T-helper 17 cell (primary cell): ENCODE data around the gene SLC6A8. TPM values are rescaled to one million over a fixed set of nuclear protein-coding genes. Genes with fewer than 3 reads are reported as not detected.

Experiments
- ATAC-seq: fragments of 150-1000 bp; cut with Tn5 transposase; 2 replicates; pipeline ENCODE4 v1.10.0; 2021; ENCODE audit warnings: mild to moderate bottlenecking, moderate library complexity
- DNase-seq, 3 donors: peaks; one replicate each; pipeline versions ENCODE4 v3.0.0 to v3.0.0-alpha.2; 2020 to 2021
- H3K9me3 ChIP-seq: one replicate; pipeline ENCODE4 v1.7.0; 2013; ENCODE audit warnings: low read length, mild to moderate bottlenecking; ENCODE audit not compliant: control insufficient read depth, poor library complexity, severe bottlenecking
- H3K27ac Mint-ChIP-seq: one replicate; pipeline ENCODE4 v1.8.0; 2022; ENCODE audit warnings: mild to moderate bottlenecking, moderate library complexity, mixed read lengths
- H3K27me3 Mint-ChIP-seq: one replicate; pipeline ENCODE4 v1.8.0; 2022; ENCODE audit warnings: mixed read lengths
- H3K36me3 Mint-ChIP-seq: one replicate; pipeline ENCODE4 v1.8.0; 2022; ENCODE audit warnings: low read depth, mixed read lengths
- H3K4me1 Mint-ChIP-seq: one replicate; pipeline ENCODE4 v1.8.0; 2022; ENCODE audit warnings: mild to moderate bottlenecking, mixed read lengths
- H3K4me3 Mint-ChIP-seq: one replicate; pipeline ENCODE4 v1.8.0; 2022; ENCODE audit warnings: mild to moderate bottlenecking, moderate library complexity, mixed read lengths
- total RNA-seq, 4 donors: library from RNA in 2 of 4; stranded (reverse) in 2 of 4; gene quantifications; one replicate each; pipeline ENCODE4 v1.2.3 and lab custom pipeline; 2022 to 2026

Gene SLC6A8
- total RNA-seq, result 1 to 10 TPM; 3.4 to 4.4 TPM
- 1.7 to 7.4 reads per million in 2 donors for total RNA-seq (lab: John Stamatoyannopoulos, UW)

GRCh38 chrX:153687121-153688039 is at the start of gene SLC6A8:
SLC6A8 (plus strand) TSS chrX:153687926; CDS start chrX:153688575, 649 bp downstream.
- ATAC-seq (peak; percentile 44), DNase-seq (peak in 2 of 3 donors; percentile 18 to 29)
- peak within 1 kb of the TSS; percentile 81 for H3K4me3 Mint-ChIP-seq
- H3K4me1 Mint-ChIP-seq, result peaks cover 2% of the 10 kb centered on the region
- no peak within 1 kb of the TSS for H3K27ac Mint-ChIP-seq
- H3K36me3 Mint-ChIP-seq, result no peaks in the 10 kb centered on the region
- no peaks in the 10 kb centered on the region for H3K9me3 ChIP-seq
- H3K27me3 Mint-ChIP-seq, result no peaks in the 10 kb centered on the region

GRCh38 chrX:153638041-153638371 is 49.7 kb upstream of the SLC6A8 start:
- DNase-seq (no peak), ATAC-seq (no peak)
- Mint-ChIP-seq H3K27me3 (peaks cover 15% of the 10 kb centered on the region), H3K4me3 (no peak overlapping the region), H3K4me1 (peaks cover 11% of the 10 kb centered on the region), H3K27ac (no peak overlapping the region), H3K36me3 (no peaks in the 10 kb centered on the region)
- H3K9me3 ChIP-seq, result no peaks in the 10 kb centered on the region

DNA sequence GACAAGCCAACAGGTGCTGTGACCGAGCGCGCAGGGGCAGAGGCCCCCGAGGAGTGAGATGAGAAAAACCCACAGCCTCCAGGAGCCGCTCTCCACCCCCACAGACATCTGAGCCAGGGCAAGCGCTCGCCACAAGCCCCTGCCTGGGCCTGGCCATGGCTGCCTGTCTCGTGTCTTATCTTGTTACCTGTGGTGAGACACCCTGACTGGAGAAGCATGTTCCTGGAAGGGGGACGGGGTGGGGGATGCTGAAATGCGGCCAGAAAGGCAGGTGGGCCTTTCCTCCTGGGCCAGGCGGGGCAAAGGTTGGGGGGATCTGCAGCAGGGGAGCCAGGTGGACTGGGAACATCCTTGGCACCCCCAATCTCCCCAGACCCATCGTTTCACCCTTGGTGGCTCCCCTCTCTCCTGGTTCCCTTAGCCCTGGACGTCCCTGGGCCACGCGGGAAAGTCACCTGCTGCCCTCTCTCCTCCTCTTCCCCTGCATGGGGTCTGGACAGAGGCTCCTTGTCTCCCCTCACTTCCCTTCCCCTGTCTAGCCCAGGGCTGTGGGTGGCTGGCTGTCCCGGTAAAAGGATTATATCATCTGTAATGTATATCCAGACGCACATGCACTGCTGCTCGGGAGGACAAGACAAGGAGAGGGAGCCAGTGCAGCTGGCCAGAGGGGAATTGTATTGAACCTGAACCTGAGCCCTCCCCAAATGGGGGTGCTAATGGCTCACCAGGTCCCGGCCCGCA is 49.1 kb upstream of the SLC6A8 start:
- no peaks in the 10 kb centered on the region for H3K36me3 Mint-ChIP-seq
- H3K4me3 Mint-ChIP-seq, result no peak overlapping the region
- H3K27ac Mint-ChIP-seq, result no peak overlapping the region
- ATAC-seq (no peak), DNase-seq (no peak)
- no peaks in the 10 kb centered on the region for H3K9me3 ChIP-seq
- H3K27me3 Mint-ChIP-seq, result peaks cover 15% of the 10 kb centered on the region
- peaks cover 11% of the 10 kb centered on the region for H3K4me1 Mint-ChIP-seq

- Mint-ChIP-seq H3K4me1 (peaks cover 12% of the 10 kb centered on the region), H3K27ac (no peak overlapping the region), H3K27me3 (peaks cover 15% of the 10 kb centered on the region), H3K36me3 (no peaks in the 10 kb centered on the region), H3K4me3 (no peak overlapping the region)
- no peaks in the 10 kb centered on the region for H3K9me3 ChIP-seq
- DNase-seq (no peak), ATAC-seq (no peak)
Observed at GRCh38 chrX:153639177-153640044, 48.3 kb upstream of the SLC6A8 start.

DNA sequence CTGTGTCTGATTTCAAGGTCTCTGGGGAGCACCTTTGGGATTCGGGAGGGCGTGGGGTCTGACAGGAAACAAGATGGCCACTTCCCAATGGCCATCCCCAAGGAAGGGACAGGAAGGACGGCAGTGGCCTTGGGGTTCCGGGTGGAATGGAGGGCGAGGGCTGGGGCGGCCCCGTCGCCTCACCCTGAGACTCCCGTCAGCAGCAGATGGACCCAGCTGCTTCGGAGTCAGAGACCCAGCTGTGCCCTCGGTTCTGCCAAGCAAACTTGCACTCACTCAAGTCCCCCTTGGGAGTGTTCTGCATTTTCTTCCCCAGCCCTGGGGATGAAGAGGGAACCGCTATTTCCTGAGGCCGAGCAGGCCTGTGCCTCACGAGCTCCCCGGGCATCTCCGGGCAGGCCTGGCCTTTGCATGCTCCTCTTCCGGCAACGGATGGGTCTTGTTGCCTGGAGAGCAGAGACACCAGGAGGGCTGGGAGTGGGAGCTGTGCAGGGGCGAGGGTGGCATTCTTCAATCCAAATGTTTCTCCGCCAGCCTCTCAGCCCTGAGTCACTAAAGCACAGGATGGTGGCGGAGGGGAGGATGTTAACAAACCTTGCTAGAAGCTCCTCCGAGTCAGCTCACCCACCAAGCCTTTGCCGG is 47.6 kb upstream of the SLC6A8 start:
- H3K9me3 ChIP-seq, result no peaks in the 10 kb centered on the region
- H3K4me1 Mint-ChIP-seq, result peaks cover 12% of the 10 kb centered on the region
- no peaks in the 10 kb centered on the region for H3K36me3 Mint-ChIP-seq
- ATAC-seq (no peak), DNase-seq (no peak)
- peaks cover 11% of the 10 kb centered on the region for H3K27me3 Mint-ChIP-seq
- no peak overlapping the region for H3K4me3 Mint-ChIP-seq
- H3K27ac Mint-ChIP-seq, result no peak overlapping the region

DNA sequence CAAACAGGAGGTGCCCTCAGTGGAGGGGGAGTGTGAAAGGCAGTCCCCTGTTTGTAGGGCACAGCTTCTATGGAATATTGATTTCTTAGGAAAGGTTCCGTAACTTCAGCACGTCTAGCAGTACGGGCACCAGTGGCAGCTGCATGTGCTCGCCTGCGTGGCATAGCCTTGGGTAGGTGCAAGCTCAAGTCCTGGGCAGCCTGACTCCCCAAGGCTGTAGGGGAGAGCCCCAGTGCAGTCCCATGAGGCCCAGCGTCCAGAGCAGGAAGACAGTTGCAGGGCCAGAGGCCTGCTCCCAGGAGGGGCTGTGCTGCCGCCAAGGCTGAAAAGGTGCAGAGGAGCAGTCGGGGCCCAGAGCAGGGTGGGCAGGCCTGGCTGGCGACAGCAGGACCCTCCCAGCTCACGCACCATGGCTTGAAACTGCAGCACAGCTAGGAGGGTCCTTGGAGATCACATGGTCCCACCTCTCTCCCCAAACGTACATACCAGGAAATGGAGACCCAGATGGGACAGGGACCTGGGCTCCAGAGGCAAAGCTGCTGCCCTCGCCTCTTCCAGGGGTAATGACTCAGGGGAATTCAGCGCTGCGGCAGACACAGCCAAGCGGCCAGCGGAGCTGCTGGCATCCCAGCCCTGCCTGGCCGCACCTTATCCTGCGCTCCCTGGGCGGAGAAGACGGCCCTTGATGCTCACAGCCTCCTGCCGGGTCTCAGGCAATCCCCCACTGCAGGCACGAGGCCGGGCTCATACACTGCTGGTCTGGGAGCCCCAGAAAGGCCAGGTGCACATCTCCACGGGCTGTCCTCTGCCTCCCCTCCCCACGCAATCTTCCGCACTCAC is 46.8 kb upstream of the SLC6A8 start:
- H3K4me1 Mint-ChIP-seq, result peaks cover 12% of the 10 kb centered on the region
- H3K4me3 Mint-ChIP-seq, result peak overlapping the region; percentile 7
- no peaks in the 10 kb centered on the region for H3K9me3 ChIP-seq
- ATAC-seq (no peak), DNase-seq (no peak)
- no peak overlapping the region for H3K27ac Mint-ChIP-seq
- peaks cover 11% of the 10 kb centered on the region for H3K27me3 Mint-ChIP-seq
- H3K36me3 Mint-ChIP-seq, result no peaks in the 10 kb centered on the region

GRCh38 chrX:153641627-153642026 is 46.1 kb upstream of the SLC6A8 start:
- Mint-ChIP-seq H3K4me1 (peaks cover 12% of the 10 kb centered on the region), H3K27ac (no peak overlapping the region), H3K36me3 (no peaks in the 10 kb centered on the region), H3K27me3 (peaks cover 11% of the 10 kb centered on the region), H3K4me3 (peak overlapping the region; percentile 79)
- ATAC-seq, result no peak
- DNase-seq, result no peak
- no peaks in the 10 kb centered on the region for H3K9me3 ChIP-seq

GRCh38 chrX:153642051-153642654 is 45.6 kb upstream of the SLC6A8 start:
- ATAC-seq, result peak; percentile 56
- H3K36me3 Mint-ChIP-seq, result no peaks in the 10 kb centered on the region
- H3K9me3 ChIP-seq, result no peaks in the 10 kb centered on the region
- no peak for DNase-seq
- peaks cover 11% of the 10 kb centered on the region for H3K27me3 Mint-ChIP-seq
- peaks cover 12% of the 10 kb centered on the region for H3K4me1 Mint-ChIP-seq
- H3K27ac Mint-ChIP-seq, result no peak overlapping the region
- H3K4me3 Mint-ChIP-seq, result peak overlapping the region; percentile 79

DNA sequence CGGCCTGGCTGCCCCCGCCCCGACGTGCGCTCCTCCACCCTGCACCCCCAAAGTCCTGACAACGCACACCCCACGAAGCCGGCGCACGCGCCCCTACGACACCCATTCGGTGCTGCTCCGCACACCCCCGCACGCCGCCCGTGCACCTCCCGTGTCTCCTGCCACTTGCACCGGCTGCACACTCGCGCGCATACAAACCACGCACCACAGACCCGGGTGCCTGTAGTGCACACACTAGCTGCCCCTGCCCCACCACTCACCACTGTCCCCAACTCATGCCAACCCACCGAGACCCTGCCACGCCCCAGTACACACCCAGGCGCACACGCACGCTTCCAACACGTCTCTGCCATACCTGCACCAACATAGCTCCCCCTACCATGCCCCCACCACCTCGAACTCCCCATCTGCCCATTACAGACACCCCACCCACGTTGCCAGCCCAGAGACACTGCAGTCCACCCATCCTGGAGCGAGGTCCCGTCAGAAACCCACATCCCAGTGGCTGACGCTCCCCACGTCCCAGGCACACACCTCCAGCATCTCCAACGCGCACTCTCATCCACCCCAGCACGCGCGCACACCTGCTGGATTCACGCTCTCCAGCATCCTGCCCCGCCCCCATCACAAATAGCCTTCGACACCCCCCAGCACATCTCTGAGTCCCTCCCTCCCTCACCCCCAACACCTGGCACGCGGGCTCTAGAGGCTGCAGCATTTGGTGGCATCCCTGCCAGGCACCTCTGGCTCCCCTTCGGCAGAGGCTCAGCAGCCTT is 44.9 kb upstream of the SLC6A8 start:
- Mint-ChIP-seq H3K4me1 (peaks cover 12% of the 10 kb centered on the region), H3K27me3 (peaks cover 11% of the 10 kb centered on the region), H3K4me3 (peak overlapping the region; percentile 81), H3K36me3 (no peaks in the 10 kb centered on the region), H3K27ac (no peak overlapping the region)
- no peaks in the 10 kb centered on the region for H3K9me3 ChIP-seq
- ATAC-seq (no peak), DNase-seq (no peak)

GRCh38 chrX:153643431-153644351 is 44.0 kb upstream of the SLC6A8 start:
- Mint-ChIP-seq H3K27ac (no peak overlapping the region), H3K36me3 (no peaks in the 10 kb centered on the region), H3K4me1 (peaks cover 12% of the 10 kb centered on the region), H3K27me3 (peaks cover 11% of the 10 kb centered on the region), H3K4me3 (peak overlapping the region; percentile 81)
- no peak for DNase-seq
- ATAC-seq, result peak; percentile 55
- no peaks in the 10 kb centered on the region for H3K9me3 ChIP-seq
